Endothelial cell (in vitro differentiated cells): ENCODE measurements around the gene DENND1A. TPM values are rescaled to one million over a fixed set of nuclear protein-coding genes. Genes with fewer than 3 reads are reported as not detected.

Experiments used
- DNase-seq: peaks from one replicate; pipeline ENCODE4 v3.0.0; 2021; ENCODE audit warnings: low spot score
- H3K27ac Mint-ChIP-seq: one replicate; pipeline ENCODE4 v1.8.0; 2021; ENCODE audit warnings: mixed read lengths, inconsistent platforms; ENCODE audit not compliant: unreplicated experiment
- H3K27me3 Mint-ChIP-seq: one replicate; pipeline ENCODE4 v1.8.0; 2021; ENCODE audit warnings: mild to moderate bottlenecking, moderate library complexity, mixed read lengths, inconsistent platforms; ENCODE audit not compliant: unreplicated experiment
- H3K36me3 Mint-ChIP-seq: one replicate; pipeline ENCODE4 v1.8.0; 2021; ENCODE audit warnings: mild to moderate bottlenecking, low read depth, mixed read lengths, inconsistent platforms; ENCODE audit not compliant: unreplicated experiment
- H3K4me1 Mint-ChIP-seq: one replicate; pipeline ENCODE4 v1.8.0; 2021; ENCODE audit warnings: mild to moderate bottlenecking, mixed read lengths, inconsistent platforms; ENCODE audit not compliant: unreplicated experiment
- H3K4me3 Mint-ChIP-seq: one replicate; pipeline ENCODE4 v1.8.0; 2021; ENCODE audit warnings: mild to moderate bottlenecking, mixed read lengths, inconsistent platforms; ENCODE audit not compliant: unreplicated experiment
- H3K9me3 Mint-ChIP-seq: one replicate; pipeline ENCODE4 v1.8.0; 2021; ENCODE audit warnings: mixed read lengths, inconsistent platforms; ENCODE audit not compliant: unreplicated experiment
- CTCF ChIP-seq: fragments of 200-600 bp; sonication (generic); IDR thresholded peaks from one replicate; pipeline ENCODE4 v1.5.0; 2021; ENCODE audit warnings: antibody characterized with exemption; ENCODE audit not compliant: unreplicated experiment
- total RNA-seq: library from RNA; stranded (reverse); fragmentation: NEBNext Ultra II Directional; extraction: Animal tissue kit (Norgen Biotek cat#: 25700); gene quantifications from one replicate; pipeline ENCODE4 v1.2.1, GENCODE V29; 2021; ENCODE audit not compliant: unreplicated experiment

Gene DENND1A
- total RNA-seq, 1 donor from 2014 or later: 14.1 TPM

- TF ChIP-seq CTCF: no peak
- no peak for DNase-seq
- Mint-ChIP-seq H3K27me3 (peaks cover 3% of the 10 kb centered on the region), H3K4me3 (no peak overlapping the region), H3K36me3 (no peaks in the 10 kb centered on the region), H3K4me1 (peaks cover 5% of the 10 kb centered on the region), H3K27ac (no peak overlapping the region), H3K9me3 (no peaks in the 10 kb centered on the region)
Observed at GRCh38 chr9:123647145-123647544, 282.8 kb downstream of the DENND1A start.

GRCh38 chr9:123645762-123646161 lies 284.2 kb downstream of the DENND1A start:
- Mint-ChIP-seq H3K4me3 (no peak overlapping the region), H3K27ac (no peak overlapping the region), H3K27me3 (peaks cover 3% of the 10 kb centered on the region), H3K9me3 (no peaks in the 10 kb centered on the region), H3K4me1 (peaks cover 5% of the 10 kb centered on the region), H3K36me3 (no peaks in the 10 kb centered on the region)
- DNase-seq: no peak
- TF ChIP-seq CTCF: no peak

- Mint-ChIP-seq H3K36me3 (no peaks in the 10 kb centered on the region), H3K4me1 (peaks cover 5% of the 10 kb centered on the region), H3K9me3 (no peaks in the 10 kb centered on the region), H3K27me3 (peaks cover 3% of the 10 kb centered on the region), H3K4me3 (no peak overlapping the region), H3K27ac (no peak overlapping the region)
- TF ChIP-seq CTCF: no peak
- DNase-seq: no peak
Observed at GRCh38 chr9:123645126-123645525, 284.8 kb downstream of the DENND1A start.

- Mint-ChIP-seq H3K27ac (no peak overlapping the region), H3K4me1 (peaks cover 5% of the 10 kb centered on the region), H3K9me3 (no peaks in the 10 kb centered on the region), H3K36me3 (no peaks in the 10 kb centered on the region), H3K4me3 (no peak overlapping the region), H3K27me3 (peaks cover 3% of the 10 kb centered on the region)
- no peak for TF ChIP-seq CTCF
- no peak for DNase-seq
Observed at GRCh38 chr9:123643518-123643917, 286.4 kb downstream of the DENND1A start.

- DNase-seq: no peak
- Mint-ChIP-seq H3K27ac (no peak overlapping the region), H3K9me3 (no peaks in the 10 kb centered on the region), H3K4me1 (peaks cover 8% of the 10 kb centered on the region), H3K4me3 (no peak overlapping the region), H3K27me3 (peaks cover 3% of the 10 kb centered on the region), H3K36me3 (no peaks in the 10 kb centered on the region)
- no peak for TF ChIP-seq CTCF
Observed at GRCh38 chr9:123642291-123643278, 287.3 kb downstream of the DENND1A start.
